IPS DF 6.9 (cell line): ENCODE results near the gene SHISA6.
A peak's percentile ranks its signal among the peaks of the same experiment; 100 is the strongest.

Experiments used
- DNase-seq: peaks from one replicate; pipeline ENCODE4 v3.0.0-alpha.2; 2013; ENCODE audit warnings: low read depth, low spot score
- H3K27ac ChIP-seq: one replicate; pipeline ENCODE4 v1.5.1; 2013; ENCODE audit warnings: low read length, control low read depth
- H3K27me3 ChIP-seq: 2 replicates; pipeline ENCODE4 v1.6.1; 2013; ENCODE audit warnings: mild to moderate bottlenecking, low read length; ENCODE audit not compliant: control insufficient read depth, insufficient read depth
- H3K36me3 ChIP-seq: 2 replicates; pipeline ENCODE4 v1.6.1; 2013; ENCODE audit warnings: low read length; ENCODE audit not compliant: control insufficient read depth, insufficient read depth
- H3K4me1 ChIP-seq: 2 replicates; pipeline ENCODE4 v1.6.1; 2013; ENCODE audit warnings: low read length; ENCODE audit not compliant: control insufficient read depth, insufficient read depth
- H3K4me3 ChIP-seq: 2 replicates; pipeline ENCODE4 v1.5.1; 2013; ENCODE audit warnings: mild to moderate bottlenecking, low read length
- H3K9me3 ChIP-seq: 2 replicates; pipeline ENCODE4 v1.6.1; 2013; ENCODE audit warnings: low read length, inconsistent platforms; ENCODE audit not compliant: control insufficient read depth, insufficient read depth
- WGBS: extraction: QIAGEN DNeasy Blood & Tissue Kit; methylation state at CpG from one replicate; pipeline ENCODE4 v1.1.7; 2013; ENCODE audit warnings: mixed read lengths, missing lambda C conversion rate; ENCODE audit not compliant: insufficient read length, insufficient coverage; 5-methylcytosine and 5-hydroxymethylcytosine counted together

The SHISA6 gene

GRCh38 chr17:11319894-11320293 lies 78.9 kb downstream of the SHISA6 start:
- WGBS = no CpG with 5 or more reads among the region's 3 CpGs
- Histone ChIP-seq H3K27me3 (no peaks in the 10 kb centered on the region), H3K36me3 (no peaks in the 10 kb centered on the region), H3K4me1 (no peaks in the 10 kb centered on the region), H3K27ac (no peak overlapping the region), H3K4me3 (no peak overlapping the region), H3K9me3 (no peaks in the 10 kb centered on the region)
- DNase-seq = no peak

DNA sequence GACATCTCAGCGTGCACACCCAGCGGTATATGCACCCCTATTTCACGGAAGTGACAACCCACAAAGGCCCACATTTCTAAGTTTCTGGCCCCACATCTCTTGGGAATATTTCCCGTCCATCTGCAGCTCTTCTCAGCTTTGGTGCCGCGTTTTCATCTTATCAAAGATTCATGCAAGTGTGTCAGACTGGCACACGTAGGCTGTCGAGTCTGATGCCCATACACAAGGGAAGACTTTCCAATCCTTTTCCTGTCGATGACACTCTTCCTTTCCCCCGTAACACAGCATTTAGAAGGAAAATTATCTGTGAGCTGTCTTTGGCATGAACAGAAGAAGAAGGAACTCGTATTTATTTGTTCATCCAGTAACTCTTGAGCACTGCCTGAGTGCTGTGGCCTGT lies 83.0 kb downstream of the SHISA6 start:
- Histone ChIP-seq H3K27me3 (no peaks in the 10 kb centered on the region), H3K9me3 (no peaks in the 10 kb centered on the region), H3K36me3 (no peaks in the 10 kb centered on the region), H3K4me3 (no peak overlapping the region), H3K27ac (no peak overlapping the region), H3K4me1 (no peaks in the 10 kb centered on the region)
- no peak for DNase-seq
- WGBS = no CpG with 5 or more reads among the region's 11 CpGs

DNA sequence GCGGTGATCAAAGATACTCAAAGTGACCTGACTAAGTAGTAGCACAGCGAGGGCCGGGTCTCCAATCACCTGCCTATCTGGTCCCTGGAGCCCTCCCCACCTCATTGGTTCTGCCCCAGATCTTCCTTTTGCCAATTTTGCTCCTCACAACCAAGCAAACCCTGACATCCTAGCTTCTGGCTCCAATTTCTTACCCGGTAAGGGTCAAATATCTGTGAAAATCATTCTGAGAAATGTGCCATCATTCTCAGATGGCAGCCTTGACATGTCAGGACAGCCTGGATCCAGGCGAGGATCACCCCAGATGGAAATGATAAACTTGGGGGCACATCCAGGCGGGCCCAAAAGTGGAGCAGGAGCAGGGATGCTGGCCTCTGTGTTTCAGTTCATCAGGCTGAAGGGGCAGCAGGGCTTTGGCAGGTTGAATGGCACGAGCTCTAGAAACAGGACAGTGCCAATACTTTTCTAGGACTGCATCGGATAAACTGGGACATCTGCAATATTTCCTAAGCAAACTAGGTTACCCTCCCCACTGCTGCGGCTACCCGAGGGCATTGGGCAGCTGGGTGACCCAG lies 83.9 kb downstream of the SHISA6 start:
- Histone ChIP-seq H3K27me3 (no peaks in the 10 kb centered on the region), H3K4me3 (no peak overlapping the region), H3K36me3 (no peaks in the 10 kb centered on the region), H3K27ac (no peak overlapping the region), H3K4me1 (no peaks in the 10 kb centered on the region), H3K9me3 (no peaks in the 10 kb centered on the region)
- no CpG with 5 or more reads among the region's 10 CpGs for WGBS
- no peak for DNase-seq

- no CpG with 5 or more reads among the region's 5 CpGs for WGBS
- Histone ChIP-seq H3K4me3 (no peak overlapping the region), H3K36me3 (no peaks in the 10 kb centered on the region), H3K4me1 (no peaks in the 10 kb centered on the region), H3K9me3 (no peaks in the 10 kb centered on the region), H3K27me3 (no peaks in the 10 kb centered on the region), H3K27ac (no peak overlapping the region)
- DNase-seq = no peak
Observed at GRCh38 chr17:11326492-11326891, 85.5 kb downstream of the SHISA6 start.

DNA sequence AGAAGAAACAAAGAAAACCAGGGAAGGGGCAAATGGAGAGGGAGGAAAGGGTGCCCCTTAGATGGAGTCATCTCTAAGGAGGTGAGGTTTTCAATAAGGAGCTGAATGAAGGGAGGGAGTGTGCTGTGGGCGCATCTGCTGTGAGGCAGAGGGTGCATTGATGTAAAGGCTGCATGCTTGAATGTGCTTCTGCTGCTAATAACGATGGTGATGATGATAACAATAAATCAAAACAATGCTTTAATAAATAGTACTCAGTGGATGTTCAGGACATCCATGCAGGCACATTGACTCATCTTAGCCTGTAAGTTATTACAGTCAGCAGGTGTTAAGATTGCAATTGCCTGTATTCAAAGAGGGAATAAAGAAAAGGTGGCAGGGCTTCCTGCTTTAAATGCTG lies 87.8 kb downstream of the SHISA6 start:
- Histone ChIP-seq H3K36me3 (no peaks in the 10 kb centered on the region), H3K27ac (no peak overlapping the region), H3K27me3 (no peaks in the 10 kb centered on the region), H3K4me1 (no peaks in the 10 kb centered on the region), H3K4me3 (no peak overlapping the region), H3K9me3 (no peaks in the 10 kb centered on the region)
- no CpG with 5 or more reads among the region's 2 CpGs for WGBS
- no peak for DNase-seq

DNA sequence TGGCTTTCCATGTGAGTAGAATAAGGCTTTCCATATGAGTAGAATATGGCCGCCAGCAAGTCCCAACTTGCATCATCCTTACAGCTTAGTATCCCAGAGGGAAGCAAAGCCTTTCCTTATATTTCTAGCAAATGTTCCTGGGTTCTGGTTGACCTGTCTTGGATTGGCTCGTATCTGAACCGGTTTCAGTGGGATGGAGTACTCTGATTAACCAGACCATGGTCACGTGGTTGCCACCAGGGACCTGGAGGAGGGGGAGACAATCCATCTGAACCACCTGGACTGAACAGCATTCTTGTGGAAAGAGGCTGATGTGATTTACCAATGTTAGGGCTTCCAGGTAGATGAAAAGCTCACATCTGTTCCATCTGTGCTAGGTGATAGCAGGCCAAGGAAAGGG lies 89.0 kb downstream of the SHISA6 start:
- no peaks in the 10 kb centered on the region for H3K4me1 ChIP-seq
- H3K27ac ChIP-seq = no peak overlapping the region
- H3K4me3 ChIP-seq = no peak overlapping the region
- no peak for DNase-seq
- H3K36me3 ChIP-seq = no peaks in the 10 kb centered on the region
- no CpG with 5 or more reads among the region's 4 CpGs for WGBS
- H3K27me3 ChIP-seq = no peaks in the 10 kb centered on the region
- no peaks in the 10 kb centered on the region for H3K9me3 ChIP-seq

- H3K4me1 ChIP-seq = no peaks in the 10 kb centered on the region
- H3K36me3 ChIP-seq = no peaks in the 10 kb centered on the region
- H3K4me3 ChIP-seq = no peak overlapping the region
- DNase-seq = peak; percentile 52
- no CpG with 5 or more reads among the region's 8 CpGs for WGBS
- no peaks in the 10 kb centered on the region for H3K27me3 ChIP-seq
- no peak overlapping the region for H3K27ac ChIP-seq
- no peaks in the 10 kb centered on the region for H3K9me3 ChIP-seq
Observed at GRCh38 chr17:11330826-11331225, 89.8 kb downstream of the SHISA6 start.

GRCh38 chr17:11331547-11332513 lies 90.8 kb downstream of the SHISA6 start:
- Histone ChIP-seq H3K27me3 (no peaks in the 10 kb centered on the region), H3K4me1 (no peaks in the 10 kb centered on the region), H3K4me3 (no peak overlapping the region), H3K9me3 (no peaks in the 10 kb centered on the region), H3K36me3 (no peaks in the 10 kb centered on the region), H3K27ac (no peak overlapping the region)
- no CpG with 5 or more reads among the region's 15 CpGs for WGBS
- no peak for DNase-seq

DNA sequence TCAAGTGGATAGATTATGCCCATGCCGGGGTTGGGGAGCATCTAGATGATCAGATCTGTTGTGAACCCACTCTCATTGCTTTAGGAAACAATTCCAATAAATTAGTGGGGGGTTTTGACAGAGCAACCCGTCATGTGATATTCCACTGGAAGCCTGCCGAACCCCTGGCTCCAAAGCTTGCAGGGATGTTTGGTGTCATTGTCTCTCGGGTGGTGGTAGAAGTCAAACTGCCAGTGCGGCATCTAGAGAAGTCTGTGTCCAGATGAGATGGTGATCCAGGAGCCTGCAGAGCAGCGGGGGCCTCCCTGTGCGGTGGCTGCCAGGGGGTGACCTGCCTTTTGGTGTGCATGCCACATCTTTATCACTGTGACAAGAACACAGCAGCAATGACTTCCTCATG lies 91.7 kb downstream of the SHISA6 start:
- DNase-seq = no peak

GRCh38 chr17:11334493-11334892 lies 93.5 kb downstream of the SHISA6 start:
- no peak overlapping the region for H3K4me3 ChIP-seq

More for the DNA sequence above, 91.7 kb downstream of the SHISA6 start:
- no CpG with 5 or more reads among the region's 7 CpGs for WGBS
- Histone ChIP-seq H3K4me1 (no peaks in the 10 kb centered on the region), H3K27me3 (no peaks in the 10 kb centered on the region), H3K9me3 (no peaks in the 10 kb centered on the region), H3K36me3 (no peaks in the 10 kb centered on the region), H3K27ac (no peak overlapping the region), H3K4me3 (no peak overlapping the region)

More at GRCh38 chr17:11334493-11334892, 93.5 kb downstream of the SHISA6 start:
- WGBS = no CpG with 5 or more reads among the region's 4 CpGs
- Histone ChIP-seq H3K4me1 (no peaks in the 10 kb centered on the region), H3K9me3 (no peaks in the 10 kb centered on the region), H3K27me3 (no peaks in the 10 kb centered on the region), H3K36me3 (no peaks in the 10 kb centered on the region), H3K27ac (no peak overlapping the region)
- no peak for DNase-seq
